HG03159 (cell line): ENCODE results near the gene GPRIN2.
"Not testable (repeated sequence)": the region's sequence is repeated elsewhere in the genome, so short reads cannot be mapped to it uniquely, and the experiment has no call there.

ENCODE experiments used
- ATAC-seq: cut with Tn5 transposase; IDR thresholded peaks from one replicate; pipeline ENCODE4 v1.9.1; 2021; ENCODE audit warnings: mild to moderate bottlenecking, moderate library complexity; ENCODE audit not compliant: unreplicated experiment

GPRIN2 gene

GRCh38 chr10:46523119-46523961, 33.1 kb downstream of the GPRIN2 start:
- no peak for ATAC-seq

- ATAC-seq, result no peak
Measured at GRCh38 chr10:46522295-46523118, 34.0 kb downstream of the GPRIN2 start.

DNA sequence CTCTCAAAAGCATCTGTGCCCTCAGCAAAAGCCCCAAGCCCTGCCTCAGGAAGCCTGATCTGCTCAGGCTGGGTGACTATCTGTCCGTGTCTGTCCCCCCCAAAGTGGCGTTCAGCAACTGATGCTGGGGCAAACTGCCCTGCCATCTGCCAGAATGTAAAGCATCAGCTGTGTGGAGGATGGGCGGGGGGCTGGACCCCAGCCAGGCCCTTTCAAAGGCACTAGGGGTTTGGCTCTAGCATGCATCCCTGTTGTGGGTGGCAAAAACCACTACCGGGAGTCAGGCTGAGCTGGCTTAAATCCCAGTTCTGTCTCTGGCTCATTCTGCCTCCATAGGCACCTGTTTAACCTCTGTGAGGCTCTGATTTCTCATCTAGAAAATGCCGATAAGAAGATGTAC, 35.5 kb downstream of the GPRIN2 start:
- no peak for ATAC-seq

GRCh38 chr10:46520381-46520780, 36.1 kb downstream of the GPRIN2 start:
- no peak for ATAC-seq

DNA sequence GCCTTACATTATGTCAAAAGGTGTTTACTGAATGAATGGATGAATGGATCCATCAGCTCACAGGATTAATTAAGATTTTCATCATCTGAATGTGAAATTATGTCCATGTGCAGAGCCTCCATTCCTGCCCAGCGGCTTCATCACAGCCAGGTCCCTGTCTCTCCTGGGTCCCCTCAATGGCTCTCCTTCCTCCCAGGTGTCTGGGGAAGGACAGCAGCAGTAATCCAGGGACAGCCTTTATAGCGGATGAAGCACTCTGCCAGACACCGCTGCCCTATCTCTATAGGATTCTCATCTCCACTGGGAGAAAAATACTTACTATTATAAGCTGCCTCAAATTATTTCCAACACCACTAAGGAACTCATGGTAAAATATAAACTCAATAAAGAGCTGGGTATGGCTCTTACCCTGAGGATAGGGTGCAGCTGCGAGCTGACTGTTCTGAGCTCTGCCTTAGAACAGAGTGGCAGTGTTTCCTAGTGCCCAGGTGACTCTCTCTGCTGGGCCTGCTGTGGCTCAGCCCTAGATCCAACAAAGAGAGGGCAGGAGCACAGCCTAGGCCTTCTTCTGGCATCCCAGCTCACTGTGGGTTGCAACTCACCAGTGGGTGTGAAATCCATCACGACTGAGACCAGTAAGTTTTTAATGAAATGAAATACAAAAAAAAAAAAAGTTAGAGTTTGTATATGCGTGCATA, 38.3 kb downstream of the GPRIN2 start:
- ATAC-seq, result no peak

DNA sequence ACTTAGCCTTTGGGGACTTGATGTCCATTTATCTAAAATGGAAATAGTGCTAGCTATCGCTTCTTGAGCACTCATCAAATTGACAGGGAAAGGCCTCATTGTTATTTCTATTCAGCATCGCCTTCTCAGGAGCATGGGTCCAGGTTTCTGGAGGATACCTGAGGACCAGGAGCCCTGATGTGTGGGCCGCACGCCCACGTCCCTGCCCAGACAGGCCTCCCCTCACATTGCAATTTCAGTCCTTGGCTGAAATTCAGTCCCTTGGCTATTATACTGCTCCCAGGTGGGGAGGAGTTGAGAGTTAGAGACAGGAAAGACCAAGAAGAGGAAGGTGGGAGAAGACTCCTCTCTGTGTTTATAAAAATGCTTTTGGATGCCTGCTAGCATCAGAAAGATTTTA, 38.9 kb downstream of the GPRIN2 start:
- no peak for ATAC-seq

GRCh38 chr10:46516660-46517416, 39.6 kb downstream of the GPRIN2 start:
- no peak for ATAC-seq

DNA sequence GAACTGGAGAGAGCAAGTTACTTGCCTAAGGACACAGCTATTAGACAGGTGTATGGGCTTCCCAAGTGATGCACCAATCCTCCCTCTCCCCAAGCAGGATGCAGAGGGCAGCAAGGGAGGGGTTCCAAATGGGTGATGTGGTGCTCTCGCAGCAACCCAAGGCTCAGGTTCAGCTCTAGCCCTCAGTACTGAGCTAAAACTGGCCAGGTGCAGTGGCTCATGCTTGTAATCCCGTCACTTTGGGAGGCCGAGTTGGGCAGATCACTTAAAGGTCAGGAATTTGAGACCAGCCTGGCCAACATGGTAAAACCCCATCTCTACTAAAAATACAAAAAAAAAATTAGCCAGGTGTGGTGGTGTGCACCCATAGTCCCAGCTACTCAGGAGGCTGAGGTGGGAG, 40.7 kb downstream of the GPRIN2 start:
- ATAC-seq, result no peak

GRCh38 chr10:46515366-46515765, 41.1 kb downstream of the GPRIN2 start:
- no peak for ATAC-seq

- no peak for ATAC-seq
Measured at GRCh38 chr10:46514899-46515298, 41.6 kb downstream of the GPRIN2 start.

GRCh38 chr10:46514431-46514861, 42.0 kb downstream of the GPRIN2 start:
- ATAC-seq, result no peak

DNA sequence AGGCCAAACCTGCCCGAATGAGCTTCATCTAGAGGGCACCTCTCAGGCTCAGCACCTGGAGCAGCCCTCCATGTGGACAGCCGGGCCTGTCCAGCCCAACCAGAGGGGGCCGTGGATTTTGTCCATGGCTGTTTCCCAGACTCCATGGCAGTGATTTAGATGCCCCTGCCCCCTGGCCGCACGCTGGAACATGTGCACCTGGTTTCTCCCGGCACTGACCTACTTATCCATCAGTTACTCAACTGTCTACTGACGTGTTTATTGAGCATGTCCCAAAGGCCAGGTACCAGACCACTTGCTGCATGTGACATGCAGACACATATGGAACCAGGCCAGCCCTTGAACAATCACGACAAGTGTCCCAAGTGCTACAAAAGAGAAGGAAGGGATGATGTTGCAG, 43.1 kb downstream of the GPRIN2 start:
- ATAC-seq, result not testable (repeated sequence)

DNA sequence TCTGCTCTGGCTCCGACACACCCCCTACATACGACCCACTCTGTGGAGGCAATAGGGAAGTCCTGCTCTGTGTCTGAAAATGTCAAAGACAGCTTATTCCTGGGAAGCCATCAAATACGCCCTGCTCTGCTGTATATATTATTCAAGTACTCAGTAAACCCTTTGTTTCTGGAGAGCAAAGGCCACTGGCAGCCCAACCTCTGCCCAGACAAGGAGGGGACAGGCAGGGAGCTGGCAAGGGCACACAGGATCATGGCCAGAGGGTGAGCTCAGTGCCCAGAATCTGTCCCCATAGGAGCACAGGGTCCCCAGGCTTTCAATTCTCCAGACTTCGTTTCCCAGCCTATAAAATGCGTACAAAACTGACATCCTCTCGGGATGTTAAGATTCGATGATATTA, 43.7 kb downstream of the GPRIN2 start:
- not testable (repeated sequence) for ATAC-seq

GRCh38 chr10:46512002-46512401, 44.5 kb downstream of the GPRIN2 start:
- not testable (repeated sequence) for ATAC-seq
